ENCODE data around the gene MYO5A.

MYO5A gene

DNA sequence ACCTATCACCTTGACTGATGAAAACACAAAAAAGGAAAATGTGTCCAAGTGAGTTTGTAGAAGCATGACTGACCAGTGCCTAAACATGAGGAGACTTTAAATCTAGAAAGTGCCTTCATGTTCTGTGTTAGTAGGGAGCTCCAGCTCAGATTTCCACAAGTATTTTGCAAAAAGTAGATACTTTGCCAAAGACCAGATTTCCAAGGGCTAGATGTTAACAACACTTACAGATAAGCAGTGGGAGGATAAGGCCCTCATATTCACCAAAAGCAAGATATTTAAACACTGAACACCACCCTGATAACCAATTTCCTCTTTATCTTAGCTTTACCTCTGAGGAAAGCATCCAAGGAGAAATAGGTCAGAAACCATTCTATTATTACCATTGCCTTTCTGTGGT is 91.0 kb downstream of the MYO5A start (continued):
- TF ChIP-seq, protein P1, sequence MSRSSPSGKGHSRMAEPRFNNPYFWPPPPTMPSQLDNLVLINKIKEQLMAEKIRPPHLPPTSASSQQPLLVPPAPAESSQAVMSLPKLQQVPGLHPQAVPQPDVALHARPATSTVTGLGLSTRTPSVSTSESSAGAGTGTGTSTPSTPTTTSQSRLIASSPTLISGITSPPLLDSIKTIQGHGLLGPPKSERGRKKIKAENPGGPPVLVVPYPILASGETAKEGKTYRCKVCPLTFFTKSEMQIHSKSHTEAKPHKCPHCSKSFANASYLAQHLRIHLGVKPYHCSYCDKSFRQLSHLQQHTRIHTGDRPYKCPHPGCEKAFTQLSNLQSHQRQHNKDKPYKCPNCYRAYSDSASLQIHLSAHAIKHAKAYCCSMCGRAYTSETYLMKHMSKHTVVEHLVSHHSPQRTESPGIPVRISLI (tag by site-specific recombination; IDR thresholded peaks at IDR 0.05), result no peak
- TF ChIP-seq ZNF596 (tag by site-specific recombination; IDR thresholded peaks at IDR 0.05), result no peak
- no peak for TF ChIP-seq ZNF624 (tag by site-specific recombination; IDR thresholded peaks at IDR 0.05)
- no peak for TF ChIP-seq ZNF302 (tag by site-specific recombination; IDR thresholded peaks at IDR 0.05; ENCODE audit: low read depth)
- no peak for TF ChIP-seq BCL11A (tag by site-specific recombination; IDR thresholded peaks at IDR 0.05; ENCODE audit: low read depth)
- TF ChIP-seq ZNF621 (tag by site-specific recombination; IDR thresholded peaks at IDR 0.05), result no peak
- no peak for TF ChIP-seq ZNF416 (tag by site-specific recombination; IDR thresholded peaks at IDR 0.05)
- no peak for TF ChIP-seq ZNF37A (tag by site-specific recombination; IDR thresholded peaks at IDR 0.05)
- no peak for TF ChIP-seq ZNF354C (tag by site-specific recombination; IDR thresholded peaks at IDR 0.05; ENCODE audit: borderline replicate concordance, low read depth)
- no peak for TF ChIP-seq ZNF24 (tag by site-specific recombination; IDR thresholded peaks at IDR 0.05)
- no peak for TF ChIP-seq ZSCAN23 (tag by site-specific recombination; IDR thresholded peaks at IDR 0.05)
- no peak for TF ChIP-seq ZSCAN16 (tag by site-specific recombination; IDR thresholded peaks at IDR 0.05)

DNA sequence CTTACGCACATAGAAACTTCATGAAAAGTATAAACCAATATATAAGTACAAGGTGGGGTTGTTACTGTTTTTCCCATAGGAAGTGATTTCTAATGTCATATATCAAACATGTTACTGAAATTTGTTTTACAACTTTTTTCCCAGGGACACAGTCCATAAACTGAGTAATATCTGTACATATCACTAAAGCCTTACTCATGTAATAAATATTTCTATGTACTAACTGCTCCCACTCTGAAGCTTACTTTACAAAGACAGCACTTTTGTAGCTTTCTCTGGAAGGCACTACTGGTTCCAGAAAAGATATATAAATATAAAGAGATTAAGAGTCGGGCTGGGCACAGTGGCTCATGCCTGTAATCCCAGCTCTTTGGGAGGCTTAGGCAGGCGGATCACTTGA is 91.7 kb downstream of the MYO5A start:
- ChIA-PET POLR2A (no interaction called here), CTCF (interaction anchor here (0.6 kb wide), 1 partner anchor 89 kb away, joined by 4 read pairs; no protein-coding TSS in a partner anchor)
- TF ChIP-seq ZNF426 (tag by site-specific recombination; IDR thresholded peaks at IDR 0.05) (no peak), BCL11A (tag by site-specific recombination; IDR thresholded peaks at IDR 0.05; ENCODE audit: low read depth) (no peak), TRIM28 (IDR thresholded peaks at IDR 0.05; ENCODE audit: borderline replicate concordance, low read length) (no peak)
- TF ChIP-seq, protein P2, sequence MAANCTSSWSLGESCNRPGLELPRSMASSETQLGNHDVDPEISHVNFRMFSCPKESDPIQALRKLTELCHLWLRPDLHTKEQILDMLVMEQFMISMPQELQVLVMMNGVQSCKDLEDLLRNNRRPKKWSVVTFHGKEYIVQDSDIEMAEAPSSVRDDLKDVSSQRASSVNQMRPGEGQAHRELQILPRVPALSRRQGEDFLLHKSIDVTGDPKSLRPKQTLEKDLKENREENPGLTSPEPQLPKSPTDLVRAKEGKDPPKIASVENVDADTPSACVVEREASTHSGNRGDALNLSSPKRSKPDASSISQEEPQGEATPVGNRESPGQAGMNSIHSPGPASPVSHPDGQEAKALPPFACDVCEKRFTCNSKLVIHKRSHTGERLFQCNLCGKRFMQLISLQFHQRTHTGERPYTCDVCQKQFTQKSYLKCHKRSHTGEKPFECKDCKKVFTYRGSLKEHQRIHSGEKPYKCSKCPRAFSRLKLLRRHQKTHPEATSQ (tag by site-specific recombination; IDR thresholded peaks at IDR 0.05), result no peak
- no peaks in the 10 kb centered on the region for H3K36me3 ChIP-seq (ENCODE audit: control insufficient read depth in 2 of 2, insufficient read depth in 1 of 2, low read length in 2 of 2)
- H3K4me1 ChIP-seq (ENCODE audit: control insufficient read depth, insufficient read depth, low read length), result no peaks in the 10 kb centered on the region; the same call in 1 of the 2 replicates
- no peak overlapping the region for H3K27ac ChIP-seq (ENCODE audit: extremely low read depth, low read depth, low read length)
- H3K9me3 ChIP-seq (ENCODE audit: control insufficient read depth, insufficient read depth, low read depth, low read length), result no peaks in the 10 kb centered on the region
- H3K4me3 ChIP-seq (ENCODE audit: low read depth, low read length), result no peak overlapping the region

DNA sequence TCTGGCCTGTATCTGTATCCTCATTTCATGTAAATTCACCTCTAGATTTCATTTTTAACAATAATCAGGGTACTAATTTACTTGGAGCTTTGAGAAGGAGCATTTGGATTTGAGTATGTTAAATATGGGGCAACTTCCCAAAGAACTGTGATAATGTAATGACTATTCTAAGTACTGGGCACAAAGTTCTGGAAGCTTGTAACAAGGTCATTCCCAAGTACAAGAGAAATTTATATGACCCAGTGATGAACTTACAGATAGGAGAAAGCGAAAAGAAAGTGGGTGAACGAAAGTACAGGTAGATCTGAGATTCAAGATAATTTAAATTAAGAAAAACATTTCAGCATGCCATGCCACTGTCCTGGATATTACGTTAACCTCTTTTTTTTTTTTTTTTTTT is 93.8 kb downstream of the MYO5A start:
- CTCF ChIA-PET, result no interaction called here
- Histone ChIP-seq H3K36me3 (ENCODE audit: control insufficient read depth in 2 of 2, insufficient read depth in 1 of 2, low read length in 2 of 2) (no peaks in the 10 kb centered on the region), H3K9me3 (ENCODE audit: control insufficient read depth, insufficient read depth, low read depth, low read length) (no peaks in the 10 kb centered on the region), H3K4me3 (ENCODE audit: low read depth, low read length) (no peak overlapping the region), H3K4me1 (ENCODE audit: control insufficient read depth, insufficient read depth, low read length) (no peaks in the 10 kb centered on the region; the same call in 1 of the 2 replicates), H3K27ac (ENCODE audit: extremely low read depth, low read depth, low read length) (no peak overlapping the region)
- POLR2A ChIA-PET, result no interaction called here
- TF ChIP-seq PRDM1 (tag by site-specific recombination; IDR thresholded peaks at IDR 0.05), result peak; percentile 54
- TF ChIP-seq, protein P3, sequence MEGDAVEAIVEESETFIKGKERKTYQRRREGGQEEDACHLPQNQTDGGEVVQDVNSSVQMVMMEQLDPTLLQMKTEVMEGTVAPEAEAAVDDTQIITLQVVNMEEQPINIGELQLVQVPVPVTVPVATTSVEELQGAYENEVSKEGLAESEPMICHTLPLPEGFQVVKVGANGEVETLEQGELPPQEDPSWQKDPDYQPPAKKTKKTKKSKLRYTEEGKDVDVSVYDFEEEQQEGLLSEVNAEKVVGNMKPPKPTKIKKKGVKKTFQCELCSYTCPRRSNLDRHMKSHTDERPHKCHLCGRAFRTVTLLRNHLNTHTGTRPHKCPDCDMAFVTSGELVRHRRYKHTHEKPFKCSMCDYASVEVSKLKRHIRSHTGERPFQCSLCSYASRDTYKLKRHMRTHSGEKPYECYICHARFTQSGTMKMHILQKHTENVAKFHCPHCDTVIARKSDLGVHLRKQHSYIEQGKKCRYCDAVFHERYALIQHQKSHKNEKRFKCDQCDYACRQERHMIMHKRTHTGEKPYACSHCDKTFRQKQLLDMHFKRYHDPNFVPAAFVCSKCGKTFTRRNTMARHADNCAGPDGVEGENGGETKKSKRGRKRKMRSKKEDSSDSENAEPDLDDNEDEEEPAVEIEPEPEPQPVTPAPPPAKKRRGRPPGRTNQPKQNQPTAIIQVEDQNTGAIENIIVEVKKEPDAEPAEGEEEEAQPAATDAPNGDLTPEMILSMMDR (tag by site-specific recombination; IDR thresholded peaks at IDR 0.05), result no peak
- TF ChIP-seq, protein P4, sequence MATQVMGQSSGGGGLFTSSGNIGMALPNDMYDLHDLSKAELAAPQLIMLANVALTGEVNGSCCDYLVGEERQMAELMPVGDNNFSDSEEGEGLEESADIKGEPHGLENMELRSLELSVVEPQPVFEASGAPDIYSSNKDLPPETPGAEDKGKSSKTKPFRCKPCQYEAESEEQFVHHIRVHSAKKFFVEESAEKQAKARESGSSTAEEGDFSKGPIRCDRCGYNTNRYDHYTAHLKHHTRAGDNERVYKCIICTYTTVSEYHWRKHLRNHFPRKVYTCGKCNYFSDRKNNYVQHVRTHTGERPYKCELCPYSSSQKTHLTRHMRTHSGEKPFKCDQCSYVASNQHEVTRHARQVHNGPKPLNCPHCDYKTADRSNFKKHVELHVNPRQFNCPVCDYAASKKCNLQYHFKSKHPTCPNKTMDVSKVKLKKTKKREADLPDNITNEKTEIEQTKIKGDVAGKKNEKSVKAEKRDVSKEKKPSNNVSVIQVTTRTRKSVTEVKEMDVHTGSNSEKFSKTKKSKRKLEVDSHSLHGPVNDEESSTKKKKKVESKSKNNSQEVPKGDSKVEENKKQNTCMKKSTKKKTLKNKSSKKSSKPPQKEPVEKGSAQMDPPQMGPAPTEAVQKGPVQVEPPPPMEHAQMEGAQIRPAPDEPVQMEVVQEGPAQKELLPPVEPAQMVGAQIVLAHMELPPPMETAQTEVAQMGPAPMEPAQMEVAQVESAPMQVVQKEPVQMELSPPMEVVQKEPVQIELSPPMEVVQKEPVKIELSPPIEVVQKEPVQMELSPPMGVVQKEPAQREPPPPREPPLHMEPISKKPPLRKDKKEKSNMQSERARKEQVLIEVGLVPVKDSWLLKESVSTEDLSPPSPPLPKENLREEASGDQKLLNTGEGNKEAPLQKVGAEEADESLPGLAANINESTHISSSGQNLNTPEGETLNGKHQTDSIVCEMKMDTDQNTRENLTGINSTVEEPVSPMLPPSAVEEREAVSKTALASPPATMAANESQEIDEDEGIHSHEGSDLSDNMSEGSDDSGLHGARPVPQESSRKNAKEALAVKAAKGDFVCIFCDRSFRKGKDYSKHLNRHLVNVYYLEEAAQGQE (tag by site-specific recombination; IDR thresholded peaks at IDR 0.05), result no peak

All from HEK293 (cell line).